Measurements from ENCODE around the gene CELA2A. TPM values are rescaled to one million over a fixed set of nuclear protein-coding genes. Genes with fewer than 3 reads are reported as not detected.
A peak's percentile ranks its signal among the peaks of the same experiment; 100 is the strongest.
"Not testable (repeated sequence)": the region's sequence is repeated elsewhere in the genome, so short reads cannot be mapped to it uniquely, and the experiment has no call there.

The CELA2A gene
- total and polyA plus RNA-seq, 2 of the 13 experiments (the other 11 are each of a cell fraction or from before 2014, with no cell fraction given): not detected

GRCh38 chr1:15489052-15489736, 32.7 kb downstream of the CELA2A start:
- peaks cover 3 to 8% of the 10 kb centered on the region in 2 experiments; a peak in 1 of 5 replicates for H3K36me3 ChIP-seq (replicated peaks in 1 of 2; ENCODE audit: control insufficient read depth in 1 of 2, insufficient read depth in 2 of 2, low read length in 2 of 2)
- DNase-seq (ENCODE audit: low spot score): no peak
- H2AFZ ChIP-seq (ENCODE audit: low read length): no peak overlapping the region
- H4K20me1 ChIP-seq (ENCODE audit: insufficient read depth, low read length): no peaks in the 10 kb centered on the region
- ChIA-PET CTCF (ENCODE audit: low intra/inter-chr PET ratio, low total read pairs) (no interaction called here), POLR2A (no interaction called here)
- H3K4me2 ChIP-seq (ENCODE audit: low read depth, low read length): no peak overlapping the region
- FAIRE-seq: no peak
- BruUV-seq (replicated peaks): no TSS peak
- no peak overlapping the region for H3K9ac ChIP-seq (ENCODE audit: insufficient read depth, low read depth, low read length)
- H3K27me3 ChIP-seq (ENCODE audit: control insufficient read depth in 1 of 2, insufficient read depth in 2 of 2, low read length in 2 of 2): no peaks in the 10 kb centered on the region
- ATAC-seq: no peak; the same call in 2 of the 3 replicates
- no peak overlapping the region for H3K4me3 ChIP-seq (replicated peaks in 1 of 3; ENCODE audit: insufficient read depth in 1 of 3, low read depth in 2 of 3, low read length in 3 of 3)
- no peaks in the 10 kb centered on the region for H3K4me1 ChIP-seq (ENCODE audit: insufficient read depth, low read length)
- TF ChIP-seq ZNF687 (CRISPR knock-in tag; IDR thresholded peaks at IDR 0.05) (peak; percentile 69), ZBTB25 (CRISPR knock-in tag; IDR thresholded peaks at IDR 0.05) (no peak)
- H3K9me3 ChIP-seq (ENCODE audit: low read length): no peaks in the 10 kb centered on the region
- no peak overlapping the region for H3K27ac ChIP-seq (ENCODE audit: extremely low read length, insufficient read depth, low read length)
- no peaks in the 10 kb centered on the region for H3K79me2 ChIP-seq (ENCODE audit: insufficient read depth, low read length)
- in situ Hi-C loops (cut with HindIII; ENCODE audit: extremely low pct_ligation_motif_present, low pct_unique_long_range_greater_than_20kb) (no loop called here), intact Hi-C loops (cut with micrococcal nuclease; ENCODE audit: unreplicated experiment) (no loop called here)
- WGBS (ENCODE audit: low lambda C conversion rate): 64% methylated on average over 12 of the region's 13 CpGs

- H3K36me3 ChIP-seq (replicated peaks in 1 of 2; ENCODE audit: control insufficient read depth in 1 of 2, insufficient read depth in 2 of 2, low read length in 2 of 2): peaks cover 3 to 13% of the 10 kb centered on the region in 2 experiments; a peak in 2 of 5 replicates
- in situ Hi-C loops (cut with HindIII; ENCODE audit: extremely low pct_ligation_motif_present, low pct_unique_long_range_greater_than_20kb); H3K4me2 ChIP-seq (ENCODE audit: low read depth, low read length); H3K79me2 ChIP-seq (ENCODE audit: insufficient read depth, low read length); intact Hi-C loops (cut with micrococcal nuclease; ENCODE audit: unreplicated experiment); CTCF ChIA-PET (ENCODE audit: low intra/inter-chr PET ratio, low total read pairs); H3K27ac ChIP-seq (ENCODE audit: extremely low read length, insufficient read depth, low read length); POLR2A ChIA-PET; H3K9me3 ChIP-seq (ENCODE audit: low read length); FAIRE-seq; H3K27me3 ChIP-seq (ENCODE audit: control insufficient read depth in 1 of 2, insufficient read depth in 2 of 2, low read length in 2 of 2); H3K4me1 ChIP-seq (ENCODE audit: insufficient read depth, low read length); BruUV-seq (replicated peaks); H2AFZ ChIP-seq (ENCODE audit: low read length); H4K20me1 ChIP-seq (ENCODE audit: insufficient read depth, low read length); ATAC-seq; DNase-seq (ENCODE audit: low spot score); H3K9ac ChIP-seq (ENCODE audit: insufficient read depth, low read depth, low read length); H3K4me3 ChIP-seq (replicated peaks in 1 of 3; ENCODE audit: insufficient read depth in 1 of 3, low read depth in 2 of 3, low read length in 3 of 3): not testable (repeated sequence)
- 98% methylated on average over 4 of the region's 4 CpGs for WGBS (ENCODE audit: low lambda C conversion rate)
Observed at GRCh38 chr1:15491010-15491409, 34.5 kb downstream of the CELA2A start.

All from HepG2 (cell line).